MG63 (cell line): ENCODE measurements around the gene FCN1. TPM values are rescaled to one million over a fixed set of nuclear protein-coding genes. Genes with fewer than 3 reads are reported as not detected.

ENCODE experiments used
- DNase-seq: peaks from one replicate; pipeline ENCODE4 v3.0.0-alpha.2; 2020
- H3K27me3 ChIP-seq: fragments of 250-450 bp; sonication (Bioruptor Pico); 2 replicates; pipeline ENCODE4 v1.5.1; 2020; ENCODE audit warnings: mild to moderate bottlenecking, moderate library complexity
- H3K36me3 ChIP-seq: fragments of 250-450 bp; sonication (Bioruptor Pico); 2 replicates; pipeline ENCODE4 v1.5.1; 2020; ENCODE audit warnings: mild to moderate bottlenecking, moderate library complexity
- H3K4me3 ChIP-seq: fragments of 250-450 bp; sonication (Bioruptor Pico); 2 replicates; pipeline ENCODE4 v1.5.1; 2020; ENCODE audit warnings: mild to moderate bottlenecking, moderate library complexity
- H3K9me3 ChIP-seq: fragments of 250-450 bp; sonication (Bioruptor Pico); 2 replicates; pipeline ENCODE4 v1.5.1; 2020; ENCODE audit warnings: mild to moderate bottlenecking, moderate library complexity
- total RNA-seq: library from RNA; depleted of rRNA; stranded (reverse); fragments of >200 nt; shearing (Covaris generic); gene quantifications from 2 replicates; pipeline ENCODE4 v1.2.3, GENCODE V29; 2014; ENCODE audit warnings: low replicate concordance

Gene FCN1
- total RNA-seq, 1 experiment from 2014 or later: not detected

GRCh38 chr9:134930398-134930797 is 12.7 kb upstream of the FCN1 start:
- DNase-seq: no peak
- no peaks in the 10 kb centered on the region for H3K9me3 ChIP-seq
- H3K36me3 ChIP-seq: no peaks in the 10 kb centered on the region
- H3K4me3 ChIP-seq: no peak overlapping the region
- H3K27me3 ChIP-seq: 0 out of 2 replicates have a peak, but pooled peaks cover 2% of the 10 kb centered on the region

DNA sequence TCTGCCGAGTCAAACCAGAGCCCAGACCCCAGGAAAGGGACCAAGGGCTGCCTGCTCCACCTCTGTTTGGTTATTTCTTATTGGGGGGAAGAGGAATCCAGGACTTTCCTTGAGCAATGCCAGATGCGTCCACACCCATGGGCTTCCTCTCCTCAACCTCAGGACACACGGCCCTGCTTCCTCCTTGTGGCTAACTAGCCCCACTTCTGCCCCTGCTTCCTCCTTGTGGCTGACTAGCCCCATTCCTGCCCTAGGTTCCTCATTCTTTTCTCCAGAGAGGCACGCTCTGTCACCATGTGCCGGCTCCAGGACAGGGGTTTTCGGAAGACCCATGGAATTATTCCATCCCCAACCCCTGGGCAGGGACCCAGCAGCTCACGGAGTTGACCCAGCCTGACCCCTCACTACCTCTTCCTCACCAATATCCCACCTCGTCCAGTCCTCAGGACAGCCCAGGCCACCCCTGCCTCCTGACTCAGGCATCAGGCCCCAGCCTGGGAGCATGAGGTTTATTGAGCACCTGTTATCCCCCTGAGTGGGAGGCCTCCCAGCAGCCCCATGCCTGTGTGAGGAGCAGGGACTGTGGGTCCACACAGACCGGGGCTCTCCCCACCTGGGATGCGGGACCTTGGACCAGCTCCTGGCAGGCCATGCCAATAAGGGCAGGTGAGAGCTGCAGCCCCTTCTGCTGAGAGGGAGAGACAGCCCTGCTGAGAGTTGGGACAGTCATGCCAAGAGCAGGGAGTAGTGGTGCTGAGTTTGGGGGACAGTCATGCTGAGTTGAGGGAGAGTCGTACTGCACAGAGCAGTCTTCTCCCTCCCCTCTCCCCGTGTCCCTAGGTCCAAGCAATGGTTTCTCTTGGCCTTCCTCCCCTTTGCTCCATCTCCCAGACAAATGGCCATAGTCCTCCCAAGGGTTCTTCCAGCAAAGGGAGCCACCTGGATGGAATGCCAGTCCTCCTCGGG is 11.8 kb upstream of the FCN1 start:
- Histone ChIP-seq H3K36me3 (no peaks in the 10 kb centered on the region), H3K9me3 (no peaks in the 10 kb centered on the region), H3K27me3 (0 out of 2 replicates have a peak, but pooled peaks cover 2% of the 10 kb centered on the region), H3K4me3 (no peak overlapping the region)
- no peak for DNase-seq

DNA sequence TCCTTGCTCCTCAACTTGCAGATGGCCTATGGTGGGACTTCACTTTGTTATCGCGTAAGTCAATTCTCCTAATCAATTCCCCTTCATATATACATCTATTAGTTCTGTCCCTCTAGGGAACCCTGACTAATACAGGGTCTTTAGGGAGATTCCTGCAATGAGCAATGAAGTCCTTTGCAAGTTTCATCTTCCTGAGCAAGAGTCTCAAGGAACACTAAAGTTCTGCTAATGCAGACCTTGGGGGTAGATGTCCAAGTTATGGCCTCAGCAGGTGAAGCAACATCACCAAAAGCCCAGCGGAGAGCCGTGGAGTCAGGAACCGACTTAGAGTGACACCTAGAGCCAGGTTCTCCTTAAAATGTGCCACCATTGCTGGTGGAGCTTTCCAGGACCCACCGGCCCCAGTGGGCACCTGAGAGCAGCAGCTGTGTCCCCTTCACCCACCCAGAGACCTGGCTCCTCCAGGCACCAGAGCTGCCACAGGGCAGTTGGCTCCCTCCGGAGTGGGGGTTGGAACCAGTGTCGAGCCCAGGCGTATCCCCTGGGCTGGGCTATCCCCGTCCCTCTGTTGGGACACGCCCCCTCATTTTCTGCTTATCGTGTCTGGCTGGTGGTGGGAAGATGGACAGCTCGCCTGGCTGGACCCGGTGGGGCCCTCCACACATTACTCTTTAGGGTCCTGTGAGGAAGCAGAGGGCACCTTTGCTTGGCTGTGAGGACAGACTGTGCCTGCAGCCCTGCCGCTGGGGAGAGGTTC is 10.9 kb upstream of the FCN1 start:
- Histone ChIP-seq H3K27me3 (0 out of 2 replicates have a peak, but pooled peaks cover 2% of the 10 kb centered on the region), H3K9me3 (no peaks in the 10 kb centered on the region), H3K4me3 (no peak overlapping the region), H3K36me3 (no peaks in the 10 kb centered on the region)
- DNase-seq: no peak

GRCh38 chr9:134925011-134925511 is 7.3 kb upstream of the FCN1 start:
- Histone ChIP-seq H3K27me3 (no peaks in the 10 kb centered on the region), H3K36me3 (no peaks in the 10 kb centered on the region), H3K4me3 (no peak overlapping the region), H3K9me3 (peaks cover under 1% of the 10 kb centered on the region; the same call in 1 of the 2 replicates)
- DNase-seq: no peak

- Histone ChIP-seq H3K9me3 (peaks cover 5% of the 10 kb centered on the region; the same call in 1 of the 2 replicates), H3K4me3 (no peak overlapping the region), H3K36me3 (no peaks in the 10 kb centered on the region), H3K27me3 (no peaks in the 10 kb centered on the region)
- no peak for DNase-seq
Observed at GRCh38 chr9:134923466-134923865, 5.8 kb upstream of the FCN1 start.

- no peaks in the 10 kb centered on the region for H3K27me3 ChIP-seq
- no peaks in the 10 kb centered on the region for H3K36me3 ChIP-seq
- DNase-seq: no peak
- H3K4me3 ChIP-seq: no peak overlapping the region
- peaks cover 5% of the 10 kb centered on the region; the same call in 1 of the 2 replicates for H3K9me3 ChIP-seq
Observed at GRCh38 chr9:134922932-134923240, 5.2 kb upstream of the FCN1 start.

GRCh38 chr9:134922066-134922931 is 4.6 kb upstream of the FCN1 start:
- no peak for DNase-seq
- H3K27me3 ChIP-seq: no peaks in the 10 kb centered on the region
- peaks cover 5% of the 10 kb centered on the region; the same call in 1 of the 2 replicates for H3K9me3 ChIP-seq
- no peak overlapping the region for H3K4me3 ChIP-seq
- H3K36me3 ChIP-seq: no peaks in the 10 kb centered on the region

GRCh38 chr9:134919303-134919702 is 1.6 kb upstream of the FCN1 start:
- H3K36me3 ChIP-seq: no peaks in the 10 kb centered on the region
- H3K9me3 ChIP-seq: peaks cover 5% of the 10 kb centered on the region; the same call in 1 of the 2 replicates
- no peak for DNase-seq
- H3K4me3 ChIP-seq: no peak overlapping the region
- no peaks in the 10 kb centered on the region for H3K27me3 ChIP-seq

- H3K36me3 ChIP-seq: no peaks in the 10 kb centered on the region
- no peak for DNase-seq
- H3K4me3 ChIP-seq: no peak overlapping the region
- peaks cover 5% of the 10 kb centered on the region; the same call in 1 of the 2 replicates for H3K9me3 ChIP-seq
- H3K27me3 ChIP-seq: no peaks in the 10 kb centered on the region
Observed at GRCh38 chr9:134918646-134919045, 934 bp upstream of the FCN1 start.

- no peaks in the 10 kb centered on the region for H3K27me3 ChIP-seq
- no peak overlapping the region for H3K4me3 ChIP-seq
- H3K9me3 ChIP-seq: peaks cover 5% of the 10 kb centered on the region; the same call in 1 of the 2 replicates
- H3K36me3 ChIP-seq: no peaks in the 10 kb centered on the region
- DNase-seq: no peak
Observed at GRCh38 chr9:134916161-134916665, 1.5 kb downstream of the FCN1 start.

GRCh38 chr9:134915046-134915985 is 2.4 kb downstream of the FCN1 start:
- H3K27me3 ChIP-seq: no peaks in the 10 kb centered on the region

GRCh38 chr9:134914501-134914834 is 3.2 kb downstream of the FCN1 start:
- Histone ChIP-seq H3K9me3 (no peaks in the 10 kb centered on the region), H3K27me3 (no peaks in the 10 kb centered on the region), H3K36me3 (no peaks in the 10 kb centered on the region), H3K4me3 (no peak overlapping the region)
- no peak for DNase-seq

More at GRCh38 chr9:134915046-134915985, 2.4 kb downstream of the FCN1 start:
- no peak for DNase-seq
- Histone ChIP-seq H3K4me3 (no peak overlapping the region), H3K36me3 (no peaks in the 10 kb centered on the region), H3K9me3 (peaks cover 5% of the 10 kb centered on the region; the same call in 1 of the 2 replicates)

GRCh38 chr9:134913713-134914500 is 3.8 kb downstream of the FCN1 start:
- no peaks in the 10 kb centered on the region for H3K36me3 ChIP-seq
- DNase-seq: no peak
- no peaks in the 10 kb centered on the region for H3K27me3 ChIP-seq
- H3K4me3 ChIP-seq: no peak overlapping the region
- H3K9me3 ChIP-seq: no peaks in the 10 kb centered on the region

GRCh38 chr9:134913041-134913712 is 4.5 kb downstream of the FCN1 start:
- H3K27me3 ChIP-seq: no peaks in the 10 kb centered on the region

More at GRCh38 chr9:134913041-134913712, 4.5 kb downstream of the FCN1 start:
- no peak for DNase-seq
- Histone ChIP-seq H3K9me3 (no peaks in the 10 kb centered on the region), H3K36me3 (no peaks in the 10 kb centered on the region), H3K4me3 (no peak overlapping the region)
